Endothelial cell of umbilical vein (primary cell): ENCODE measurements around the gene TOB1. TPM values are rescaled to one million over a fixed set of nuclear protein-coding genes. Genes with fewer than 3 reads are reported as not detected.

ENCODE experiments used
- BruUV-seq: library from RNA; stranded (reverse); fragments of 400-500 nt; replicated peaks from 2 replicates; lab custom pipeline; 2021; lab: Mats Ljungman, UMichigan
- CTCF ChIA-PET: fragments of 300-600, 350-600 bp; sonication (Branson Sonifier 250); formaldehyde crosslinking; loops from one replicate; lab custom pipeline; 2021; ENCODE audit warnings: antibody characterized with exemption, inconsistent platforms; lab: Charles Lee
- POLR2A ChIA-PET: fragments of 300-600, 350-600 bp; sonication (Branson Sonifier 250); formaldehyde crosslinking; loops from one replicate; lab custom pipeline; 2021; ENCODE audit warnings: antibody characterized with exemption, inconsistent platforms; lab: Charles Lee
- DNase-seq: peaks from one replicate; pipeline ENCODE4 v3.0.0-alpha.2; 2011; ENCODE audit warnings: low read depth, low spot score
- FAIRE-seq: peaks from 2 replicates; lab custom pipeline; 2011; peaks lifted over from hg19 to GRCh38; lab: Jason Lieb, UNC
- H2AFZ ChIP-seq: 2 replicates; pipeline ENCODE4 v1.6.0; 2012; ENCODE audit warnings: low read depth, low read length, control low read depth, inconsistent platforms
- H3K27ac ChIP-seq: 2 replicates; pipeline ENCODE4 v1.5.1; 2011; ENCODE audit warnings: low read depth, mild to moderate bottlenecking, control low read depth, low read length, moderate library complexity; ENCODE audit not compliant: insufficient read depth
- H3K27me3 ChIP-seq, 2 experiments: 2 replicates each; pipeline versions ENCODE4 v1.6.0 to v1.6.1; 2011; ENCODE audit warnings: low read length in 2 of 2, mixed read lengths in 1 of 2; ENCODE audit not compliant: control insufficient read depth in 2 of 2, insufficient read depth in 2 of 2
- H3K36me3 ChIP-seq, 2 experiments: 2 replicates in 1 of 2; 3 replicates in 1 of 2; pipeline ENCODE4 v1.5.1; 2011; ENCODE audit warnings: low read length in 2 of 2, mild to moderate bottlenecking in 1 of 2, moderate library complexity in 1 of 2; ENCODE audit not compliant: control insufficient read depth in 2 of 2, insufficient read depth in 2 of 2; ENCODE audit errors: extremely low read depth in 1 of 2
- H3K4me1 ChIP-seq: 3 replicates; pipeline ENCODE4 v1.5.1; 2011; ENCODE audit warnings: mild to moderate bottlenecking, low read length; ENCODE audit not compliant: control insufficient read depth, insufficient read depth; ENCODE audit errors: extremely low read depth
- H3K4me2 ChIP-seq: 2 replicates; pipeline ENCODE4 v1.6.1; 2011; ENCODE audit warnings: low read length, control low read depth, mixed read lengths; ENCODE audit not compliant: insufficient read depth
- H3K4me3 ChIP-seq, 3 experiments: fragments of 200-600 bp in 1 of 3; sonication (generic), shearing (Covaris generic) in 1 of 3; replicated peaks in 1 of 3; 2 replicates each; pipeline ENCODE4 v1.5.1; 2011 to 2016; ENCODE audit warnings: control low read depth in 3 of 3, low read length in 3 of 3, mild to moderate bottlenecking in 2 of 3, inconsistent platforms in 1 of 3, low read depth in 1 of 3, moderate library complexity in 1 of 3; ENCODE audit not compliant: insufficient read depth in 1 of 3
- H3K79me2 ChIP-seq: 2 replicates; pipeline ENCODE4 v1.6.0; 2012; ENCODE audit warnings: low read length, inconsistent platforms; ENCODE audit not compliant: control insufficient read depth, insufficient read depth
- H3K9ac ChIP-seq: replicated peaks from 2 replicates; pipeline ENCODE3; 2011; ENCODE audit warnings: low read length, control low read depth; ENCODE audit not compliant: insufficient read depth; ENCODE audit errors: extremely low read depth
- H3K9me1 ChIP-seq: replicated peaks from 3 replicates; pipeline ENCODE4 v1.6.0; 2011; ENCODE audit warnings: mild to moderate bottlenecking, low read length; ENCODE audit not compliant: control insufficient read depth, insufficient read depth; ENCODE audit errors: extremely low read depth
- H3K9me3 ChIP-seq: replicated peaks from 2 replicates; pipeline ENCODE4 v1.5.1; 2012; ENCODE audit warnings: low read length, inconsistent platforms; ENCODE audit not compliant: control insufficient read depth, insufficient read depth
- H4K20me1 ChIP-seq: replicated peaks from 2 replicates; pipeline ENCODE3; 2011; ENCODE audit warnings: mild to moderate bottlenecking, low read length; ENCODE audit not compliant: control insufficient read depth, insufficient read depth; ENCODE audit errors: extremely low read depth
- MYC ChIP-seq: IDR thresholded peaks from one replicate; pipeline ENCODE4 v1.6.1; 2011; ENCODE audit warnings: mild to moderate bottlenecking, low read depth, low read length
- POLR2A ChIP-seq: IDR thresholded peaks from 2 replicates; pipeline ENCODE4 v1.6.1; 2012; ENCODE audit warnings: low read depth, mild to moderate bottlenecking, control low read depth, low read length
- dilution Hi-C: fragments of 300-500 bp; cut with MboI; formaldehyde crosslinking; loops from one replicate; pipeline ENCODE4 v1.15.0; 2019; ENCODE audit warnings: low sequenced_read_pairs; ENCODE audit not compliant: extremely low pct_ligation_motif_present
- intact Hi-C: fragments of 100-400 bp; cut with micrococcal nuclease; formaldehyde crosslinking; loops from one replicate; pipeline ENCODE4 v1.10.0; 2022
- polyA plus RNA-seq, 4 experiments: library from polyadenylated mRNA; depleted of rRNA in 3 of 4; stranded (reverse) in 3 of 4; unstranded in 1 of 4; fragments of >200 nt; gene quantifications; 2 replicates each; pipeline versions ENCODE4 v1.2.1 to v1.2.3, GENCODE V29; 2011 to 2012; ENCODE audit warnings: missing spikeins in 1 of 4
- total RNA-seq: library from RNA; stranded (reverse); gene quantifications from 2 replicates; pipeline ENCODE4 v1.2.3, GENCODE V29; 2021
- TF ChIP-seq, protein P1 (sequence below), 2 donors: IDR thresholded peaks; 1 replicate in 1 of 2; 2 replicates in 1 of 2; pipeline ENCODE4 v1.5.1; 2011; ENCODE audit warnings: low read length in 2 of 2, mild to moderate bottlenecking in 2 of 2, moderate library complexity in 2 of 2, control low read depth in 1 of 2, inconsistent platforms in 1 of 2, low read depth in 1 of 2; ENCODE audit not compliant: insufficient read depth in 1 of 2; ENCODE audit errors: extremely low read depth in 1 of 2

The TOB1 gene
- total and polyA plus RNA-seq, 2 donors (not counting 3 experiments of a cell fraction or from before 2014, with no cell fraction given), result 3.3 to 12.9 TPM

DNA sequence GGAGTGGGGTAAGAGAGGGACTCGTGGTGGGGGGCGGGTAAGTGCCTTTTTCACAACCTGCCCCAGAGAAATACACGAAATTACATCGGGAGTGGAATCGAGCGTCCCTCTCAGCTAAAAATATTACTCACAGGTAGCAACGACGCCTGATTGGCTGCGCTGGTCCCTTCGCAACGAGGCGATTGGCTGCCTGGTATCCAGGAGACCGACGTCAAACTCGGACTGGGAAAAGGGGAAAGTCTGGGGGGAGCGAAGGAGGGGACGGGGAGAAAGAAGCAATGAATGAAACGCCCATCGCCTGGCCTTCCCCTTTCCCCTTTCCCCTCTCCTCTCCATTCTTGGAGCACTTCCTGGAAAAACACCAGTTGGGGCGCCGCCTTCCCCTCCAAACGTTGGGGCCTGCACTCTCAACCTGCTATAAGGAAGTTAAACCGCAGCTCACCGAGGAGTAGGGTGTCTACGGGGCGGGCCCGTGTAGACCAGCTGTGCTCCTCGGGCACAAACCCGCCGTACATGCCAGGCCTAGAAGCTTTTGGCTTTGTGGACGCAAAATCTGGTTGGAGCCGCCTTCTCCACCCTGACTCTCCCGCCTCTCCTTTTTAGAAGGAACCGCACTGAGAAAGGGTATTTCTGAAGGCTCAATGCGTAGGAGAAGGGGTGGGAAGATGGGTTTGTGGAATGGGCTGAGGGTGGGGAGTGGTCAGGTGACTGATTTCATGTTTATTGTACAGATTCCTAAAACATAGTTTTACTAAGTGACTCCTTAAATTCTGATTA lies 1.4 kb upstream of the TOB1 start:
- ChIA-PET POLR2A (interaction anchor here (2.3 to 2.9 kb wide), 3 partner anchors 13 to 253 kb away, joined by 10 to 67 read pairs (median 25); partner anchors contain the start of gene SPAG9), CTCF (interaction anchor here (0.6 to 8.0 kb wide), 5 partner anchors 16 to 286 kb away, joined by 3 to 149 read pairs (median 3); partner anchors contain the start of gene NME1)
- dilution Hi-C loops (no loop called here), intact Hi-C loops (loop anchor here (2.0 to 5.0 kb wide), 4 partner anchors 51 to 395 kb away; partner anchors contain the start of genes MBTD1, SPAG9 and UTP18)
- TSS peak; percentile 58 for BruUV-seq
- H3K27me3 ChIP-seq, result peaks cover 2% of the 10 kb centered on the region in 2 experiments
- no peaks in the 10 kb centered on the region for H3K9me1 ChIP-seq
- H3K9me3 ChIP-seq, result no peaks in the 10 kb centered on the region
- H3K4me1 ChIP-seq, result peaks cover 11% of the 10 kb centered on the region
- DNase-seq, result peak; percentile 97
- TF ChIP-seq POLR2A (peak; percentile 62), MYC (no peak)
- TF ChIP-seq, protein P1, sequence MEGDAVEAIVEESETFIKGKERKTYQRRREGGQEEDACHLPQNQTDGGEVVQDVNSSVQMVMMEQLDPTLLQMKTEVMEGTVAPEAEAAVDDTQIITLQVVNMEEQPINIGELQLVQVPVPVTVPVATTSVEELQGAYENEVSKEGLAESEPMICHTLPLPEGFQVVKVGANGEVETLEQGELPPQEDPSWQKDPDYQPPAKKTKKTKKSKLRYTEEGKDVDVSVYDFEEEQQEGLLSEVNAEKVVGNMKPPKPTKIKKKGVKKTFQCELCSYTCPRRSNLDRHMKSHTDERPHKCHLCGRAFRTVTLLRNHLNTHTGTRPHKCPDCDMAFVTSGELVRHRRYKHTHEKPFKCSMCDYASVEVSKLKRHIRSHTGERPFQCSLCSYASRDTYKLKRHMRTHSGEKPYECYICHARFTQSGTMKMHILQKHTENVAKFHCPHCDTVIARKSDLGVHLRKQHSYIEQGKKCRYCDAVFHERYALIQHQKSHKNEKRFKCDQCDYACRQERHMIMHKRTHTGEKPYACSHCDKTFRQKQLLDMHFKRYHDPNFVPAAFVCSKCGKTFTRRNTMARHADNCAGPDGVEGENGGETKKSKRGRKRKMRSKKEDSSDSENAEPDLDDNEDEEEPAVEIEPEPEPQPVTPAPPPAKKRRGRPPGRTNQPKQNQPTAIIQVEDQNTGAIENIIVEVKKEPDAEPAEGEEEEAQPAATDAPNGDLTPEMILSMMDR (IDR thresholded peaks at IDR 0.05; ENCODE audit: extremely low read depth in 1 of 2, insufficient read depth in 1 of 2, low read depth in 1 of 2, low read length in 2 of 2), result no peak
- peak overlapping the region; percentile 38 for H3K27ac ChIP-seq
- peak overlapping the region; percentile 87 for H2AFZ ChIP-seq
- peak overlapping the region; percentile 38 for H3K4me2 ChIP-seq
- peak; percentile 93 for FAIRE-seq
- H3K4me3 ChIP-seq, result peak overlapping the region; percentile 22 to 63 (median 45)
- H4K20me1 ChIP-seq, result no peaks in the 10 kb centered on the region
- peaks cover 2 to 5% of the 10 kb centered on the region in 2 experiments for H3K36me3 ChIP-seq
- peak overlapping the region; percentile 58 for H3K9ac ChIP-seq
- H3K79me2 ChIP-seq, result peaks cover 4% of the 10 kb centered on the region
